ENCODE data around the gene B4GALT6.

The B4GALT6 gene

GRCh38 chr18:31659576-31660177 lies 24.7 kb downstream of the B4GALT6 start:
- Histone ChIP-seq H3K9me3 (ENCODE audit: control insufficient read depth, insufficient read depth, low read length) (no peaks in the 10 kb centered on the region), H3K4me2 (ENCODE audit: low read length) (peak overlapping the region; percentile 54), H4K20me1 (ENCODE audit: control insufficient read depth, insufficient read depth, low read depth, low read length) (no peaks in the 10 kb centered on the region), H3K27me3 (ENCODE audit: control insufficient read depth, low read length) (no peaks in the 10 kb centered on the region), H3K4me3 (ENCODE audit: low read length) (peak overlapping the region; percentile 58), H3K4me1 (ENCODE audit: control insufficient read depth, low read length) (peaks cover 28% of the 10 kb centered on the region), H3F3A (ENCODE audit: control insufficient read depth, insufficient read depth) (peaks cover 2% of the 10 kb centered on the region; the same call in 1 of the 2 replicates), H3K9me2 (replicated peaks; ENCODE audit: control insufficient read depth, low read length) (no peaks in the 10 kb centered on the region), H3K36me3 (ENCODE audit: control insufficient read depth, low read length) (0 out of 2 replicates have a peak, but pooled peaks cover 3% of the 10 kb centered on the region), H3K27ac (ENCODE audit: low read depth, low read length) (peak overlapping the region; percentile 53), H3K79me2 (ENCODE audit: control insufficient read depth, low read length) (no peaks in the 10 kb centered on the region)
- TF ChIP-seq, protein P1, sequence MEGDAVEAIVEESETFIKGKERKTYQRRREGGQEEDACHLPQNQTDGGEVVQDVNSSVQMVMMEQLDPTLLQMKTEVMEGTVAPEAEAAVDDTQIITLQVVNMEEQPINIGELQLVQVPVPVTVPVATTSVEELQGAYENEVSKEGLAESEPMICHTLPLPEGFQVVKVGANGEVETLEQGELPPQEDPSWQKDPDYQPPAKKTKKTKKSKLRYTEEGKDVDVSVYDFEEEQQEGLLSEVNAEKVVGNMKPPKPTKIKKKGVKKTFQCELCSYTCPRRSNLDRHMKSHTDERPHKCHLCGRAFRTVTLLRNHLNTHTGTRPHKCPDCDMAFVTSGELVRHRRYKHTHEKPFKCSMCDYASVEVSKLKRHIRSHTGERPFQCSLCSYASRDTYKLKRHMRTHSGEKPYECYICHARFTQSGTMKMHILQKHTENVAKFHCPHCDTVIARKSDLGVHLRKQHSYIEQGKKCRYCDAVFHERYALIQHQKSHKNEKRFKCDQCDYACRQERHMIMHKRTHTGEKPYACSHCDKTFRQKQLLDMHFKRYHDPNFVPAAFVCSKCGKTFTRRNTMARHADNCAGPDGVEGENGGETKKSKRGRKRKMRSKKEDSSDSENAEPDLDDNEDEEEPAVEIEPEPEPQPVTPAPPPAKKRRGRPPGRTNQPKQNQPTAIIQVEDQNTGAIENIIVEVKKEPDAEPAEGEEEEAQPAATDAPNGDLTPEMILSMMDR (IDR thresholded peaks at IDR 0.05; ENCODE audit: low read depth, low read length, poor library complexity, severe bottlenecking) = no peak
- TF ChIP-seq EZH2phosphoT487 (IDR thresholded peaks at IDR 0.05; ENCODE audit: borderline replicate concordance, low read length) = no peak

DNA sequence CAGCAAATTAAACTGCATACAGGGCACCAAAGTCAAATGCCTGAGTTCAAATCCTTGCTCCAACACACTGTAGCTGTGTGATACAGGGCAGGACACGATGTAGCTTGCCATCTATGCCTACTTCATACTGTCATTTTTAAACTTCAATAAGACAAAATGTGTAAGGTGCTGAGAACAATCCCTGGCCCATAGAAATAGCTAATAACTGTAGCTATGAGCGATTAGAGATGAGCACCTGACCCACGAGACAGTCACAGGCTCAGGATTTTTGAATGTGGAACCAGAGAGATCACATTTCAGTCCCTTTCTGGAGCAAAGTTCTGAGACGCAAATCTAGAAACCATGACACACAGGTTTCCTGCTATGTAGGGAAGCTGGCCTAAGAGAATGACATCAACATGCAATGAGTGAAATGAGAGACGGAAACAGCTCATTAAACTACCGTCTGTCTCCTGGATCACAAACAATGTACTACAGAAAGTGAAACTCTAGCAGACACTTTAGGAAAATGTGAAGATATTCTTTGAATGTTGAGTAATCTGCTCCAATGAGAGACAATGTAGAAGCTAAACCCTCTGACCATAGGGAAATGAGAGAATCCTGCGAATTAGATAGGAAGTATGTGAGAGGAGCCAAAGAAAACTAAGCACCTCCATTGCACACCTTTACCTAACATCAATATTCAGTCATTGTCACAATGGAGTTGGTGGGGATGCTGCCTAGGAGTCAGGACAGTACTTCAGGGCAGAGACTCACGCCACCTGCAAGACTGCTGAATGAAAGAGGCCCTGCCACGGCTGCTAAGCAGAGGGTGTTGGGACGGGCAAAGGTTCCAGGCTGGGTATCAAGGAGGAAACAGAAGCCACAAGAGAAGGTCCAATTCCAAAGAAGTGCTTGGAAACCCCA lies 25.5 kb downstream of the B4GALT6 start:
- no peaks in the 10 kb centered on the region for H3K36me3 ChIP-seq (ENCODE audit: control insufficient read depth, low read length)
- peak overlapping the region; percentile 53 for H3K27ac ChIP-seq (ENCODE audit: low read depth, low read length)
- H3K4me1 ChIP-seq (ENCODE audit: control insufficient read depth, low read length) = peaks cover 28% of the 10 kb centered on the region
- no peaks in the 10 kb centered on the region for H3K27me3 ChIP-seq (ENCODE audit: control insufficient read depth, low read length)
- H3K79me2 ChIP-seq (ENCODE audit: control insufficient read depth, low read length) = no peaks in the 10 kb centered on the region
- peak overlapping the region; percentile 54 for H3K4me2 ChIP-seq (ENCODE audit: low read length)
- H3F3A ChIP-seq (ENCODE audit: control insufficient read depth, insufficient read depth) = peaks cover 2% of the 10 kb centered on the region; the same call in 1 of the 2 replicates
- H3K9me2 ChIP-seq (replicated peaks; ENCODE audit: control insufficient read depth, low read length) = no peaks in the 10 kb centered on the region
- H4K20me1 ChIP-seq (ENCODE audit: control insufficient read depth, insufficient read depth, low read depth, low read length) = no peaks in the 10 kb centered on the region
- H3K9me3 ChIP-seq (ENCODE audit: control insufficient read depth, insufficient read depth, low read length) = no peaks in the 10 kb centered on the region
- TF ChIP-seq, protein P1 (IDR thresholded peaks at IDR 0.05; ENCODE audit: low read depth, low read length, poor library complexity, severe bottlenecking) = no peak
- peak overlapping the region; percentile 58 for H3K4me3 ChIP-seq (ENCODE audit: low read length)

DNA sequence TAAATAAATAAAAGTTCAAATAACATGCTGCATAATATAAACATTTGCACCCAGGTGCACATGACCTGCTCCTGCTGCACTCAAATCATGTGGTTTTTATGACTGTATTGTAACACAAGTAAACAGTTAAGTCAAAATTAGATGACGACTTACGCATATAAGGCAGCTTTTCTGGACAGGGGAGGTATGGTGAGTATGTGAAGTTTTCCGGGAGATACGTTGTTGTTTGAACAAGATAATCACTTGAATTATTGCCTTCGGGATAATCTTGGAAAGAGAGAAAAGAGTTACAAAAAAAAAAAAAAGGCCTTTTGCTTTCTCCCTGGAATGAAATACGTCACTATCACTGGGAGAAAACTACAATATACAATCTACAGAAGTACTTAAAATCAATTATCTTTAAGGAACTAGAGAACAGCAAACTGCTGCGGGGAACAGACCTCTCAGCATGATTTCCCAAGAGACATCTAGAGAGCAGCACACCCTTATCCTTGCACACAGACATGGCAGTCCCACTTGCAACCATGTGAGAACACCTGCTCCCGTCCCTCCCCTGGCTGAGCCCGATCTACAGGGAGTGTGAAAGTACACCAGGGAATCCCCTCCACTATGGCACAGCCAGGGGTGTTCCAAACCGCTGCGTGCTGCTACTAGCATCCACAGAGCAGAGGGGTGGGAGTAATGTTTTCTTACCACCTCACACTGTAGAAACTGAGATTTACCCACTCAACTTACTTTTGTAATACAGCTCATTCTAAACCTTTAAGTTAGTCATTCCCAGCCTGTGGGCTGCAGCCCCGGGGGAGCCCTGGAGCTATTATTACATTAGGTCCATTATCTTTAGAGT lies 26.3 kb downstream of the B4GALT6 start:
- Histone ChIP-seq H3K9me3 (ENCODE audit: control insufficient read depth, insufficient read depth, low read length) (no peaks in the 10 kb centered on the region), H3K4me1 (ENCODE audit: control insufficient read depth, low read length) (peaks cover 33% of the 10 kb centered on the region), H3K36me3 (ENCODE audit: control insufficient read depth, low read length) (no peaks in the 10 kb centered on the region), H3F3A (ENCODE audit: control insufficient read depth, insufficient read depth) (peaks cover 2% of the 10 kb centered on the region; the same call in 1 of the 2 replicates), H3K27ac (ENCODE audit: low read depth, low read length) (peak overlapping the region; percentile 53), H3K4me3 (ENCODE audit: low read length) (peak overlapping the region; percentile 58), H3K4me2 (ENCODE audit: low read length) (peak overlapping the region; percentile 54), H3K27me3 (ENCODE audit: control insufficient read depth, low read length) (no peaks in the 10 kb centered on the region), H3K9me2 (replicated peaks; ENCODE audit: control insufficient read depth, low read length) (no peaks in the 10 kb centered on the region), H3K79me2 (ENCODE audit: control insufficient read depth, low read length) (no peaks in the 10 kb centered on the region), H4K20me1 (ENCODE audit: control insufficient read depth, insufficient read depth, low read depth, low read length) (no peaks in the 10 kb centered on the region)
- no peak for TF ChIP-seq EZH2phosphoT487 (IDR thresholded peaks at IDR 0.05; ENCODE audit: borderline replicate concordance, low read length)
- TF ChIP-seq, protein P1 (IDR thresholded peaks at IDR 0.05; ENCODE audit: low read depth, low read length, poor library complexity, severe bottlenecking) = no peak
